Ovary (tissue), 9 donors: ENCODE measurements around the gene CRTC1. TPM values are rescaled to one million over a fixed set of nuclear protein-coding genes. Genes with fewer than 3 reads are reported as not detected.
A peak's percentile ranks its signal among the peaks of the same experiment; 100 is the strongest.

Experiments used
- DNase-seq, 5 donors: peaks; one replicate each; pipeline ENCODE4 v3.0.0-alpha.2; 2019 to 2020
- H3K27ac ChIP-seq, 2 donors: fragments of 200-600 bp; one replicate each; pipeline versions ENCODE4 v1.5.1 to v1.8.0; 2019 to 2022
- H3K27me3 ChIP-seq: fragments of 200-600 bp; one replicate; pipeline ENCODE4 v1.8.0; 2022
- H3K36me3 ChIP-seq: fragments of 200-600 bp; sonication (generic); one replicate; pipeline ENCODE4 v1.5.1; 2019
- H3K4me1 ChIP-seq: one replicate; pipeline ENCODE4 v1.8.1; 2013; ENCODE audit warnings: mild to moderate bottlenecking, moderate library complexity; ENCODE audit not compliant: insufficient read depth
- H3K4me3 ChIP-seq: fragments of 200-600 bp; sonication (generic); one replicate; pipeline ENCODE4 v1.5.1; 2017
- H3K9me3 ChIP-seq, 2 donors: fragments of 200-600 bp in 1 of 2; sonication (generic) in 1 of 2; one replicate each; pipeline versions ENCODE4 v1.5.1 to v1.8.1; 2013 to 2019; ENCODE audit warnings: mild to moderate bottlenecking in 1 of 2, moderate library complexity in 1 of 2
- EP300 ChIP-seq: sonication (generic); formaldehyde crosslinking; IDR thresholded peaks from one replicate; pipeline ENCODE4 v1.6.1; 2017; ENCODE audit warnings: antibody characterized with exemption
- POLR2A ChIP-seq: fragments of 450-650 bp; IDR thresholded peaks from one replicate; pipeline ENCODE4 v1.6.1; 2017; ENCODE audit warnings: antibody characterized with exemption, mild to moderate bottlenecking, moderate library complexity
- WGBS, 3 donors: extraction: QIAGEN DNeasy Blood & Tissue Kit in 1 of 3; methylation state at CpG; one replicate each; pipeline versions ENCODE4 v1.1.5 to v1.1.7; 2013 to 2017; 5-methylcytosine and 5-hydroxymethylcytosine counted together
- intact Hi-C, 4 donors: fragments of 100-400 bp; cut with DNase I; formaldehyde crosslinking; loops; one replicate each; pipeline versions ENCODE4 v1.11.0 to v1.15.1; 2022 to 2023
- polyA plus RNA-seq, 2 donors: library from polyadenylated mRNA; stranded (reverse); fragments of 200-250 nt in 1 of 2; fragments of 350-450 nt in 1 of 2; fragmentation: Illumina TruSeq in 1 of 2; extraction: RNeasy Lipid Tissue Mini Kit (QIAGEN cat#74804) in 1 of 2; gene quantifications; one replicate each; pipeline ENCODE4 v1.2.3, GENCODE V29; 2013 to 2014
- total RNA-seq, 7 donors: library from RNA; depleted of rRNA in 2 of 7; stranded (reverse); fragments of >200 nt in 2 of 7; fragmentation: NEBNext Ultra II Directional in 3 of 7; extraction: Animal tissue kit (Norgen Biotek cat#: 25700) in 3 of 7; gene quantifications; one replicate each; pipeline versions ENCODE4 v1.1.0 to v1.2.4, GENCODE V29; 2016 to 2023
- TF ChIP-seq, protein P1 (sequence below), 3 donors: fragments of 450-650 bp in 2 of 3; fragments of 200-600 bp in 1 of 3; IDR thresholded peaks; one replicate each; pipeline versions ENCODE4 v1.5.1 to v1.8.0; 2016 to 2022; ENCODE audit warnings: antibody characterized with exemption in 3 of 3, mild to moderate bottlenecking in 1 of 3
- donor health status: DM: no; HTN: no; CAD: no; lungs with moderate emphysema.
- donor health status: DM: no; HTN: no; CAD: no.
- donor health status: Bipolar disorder and iron deficiency.
- donor health status: DM: yes; HTN: yes; CAD: no.
- donor health status: DM: no; HTN: no; CAD: no.
- donor health status: DM: yes; HTN: yes; CAD: no.

CRTC1 gene
- total and polyA plus RNA-seq, 9 donors = 2.3 to 19.5 (median 12.9) TPM

DNA sequence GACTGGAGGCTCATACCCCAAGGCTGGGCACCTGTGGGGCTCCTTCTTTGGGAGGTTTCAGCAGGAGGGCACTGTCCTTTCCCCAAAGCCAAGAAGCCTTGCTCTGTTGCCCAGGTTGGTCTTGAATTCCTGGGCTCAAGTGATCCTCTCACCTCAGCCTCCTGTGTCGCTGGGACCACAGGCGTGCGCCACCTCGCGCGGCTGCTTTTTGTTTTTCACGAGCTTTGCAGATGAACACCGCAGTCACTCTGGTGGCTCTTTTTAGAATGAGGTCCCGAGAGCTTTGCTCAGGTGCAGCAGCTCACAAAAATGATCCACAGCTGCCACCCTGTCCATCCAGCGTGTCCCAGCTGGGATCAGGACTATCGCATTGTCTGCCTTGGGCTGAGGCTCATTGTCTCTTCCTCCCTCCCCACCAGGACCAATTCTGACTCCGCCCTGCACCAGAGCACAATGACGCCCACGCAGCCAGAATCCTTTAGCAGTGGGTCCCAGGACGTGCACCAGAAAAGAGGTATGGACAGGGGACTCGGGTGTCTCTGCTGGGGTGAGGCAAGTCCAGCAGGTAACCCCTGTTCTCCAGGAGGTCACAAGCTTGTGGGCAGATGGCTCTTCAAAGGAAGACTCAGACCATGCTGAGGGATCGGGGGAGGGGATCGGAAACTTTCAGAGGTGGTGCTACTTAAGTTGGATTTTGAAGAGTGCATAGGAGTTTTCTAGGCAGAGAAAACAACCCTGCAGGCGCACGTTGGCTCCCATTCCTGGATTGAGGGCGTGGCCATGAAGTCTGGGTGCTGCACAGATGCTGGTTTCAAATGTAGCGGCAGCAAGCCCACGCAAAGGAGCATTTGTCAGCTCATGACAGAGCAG lies 66.1 kb downstream of the CRTC1 start:
- 94 to 96% (median 94%) methylated on average over 23 of the region's 23 CpGs for WGBS, 3 donors
- Histone ChIP-seq H3K4me3 (no peak overlapping the region), H3K27me3 (no peaks in the 10 kb centered on the region), H3K36me3 (no peaks in the 10 kb centered on the region), H3K27ac (no peak overlapping the region), H3K4me1 (no peaks in the 10 kb centered on the region), H3K9me3 (no peaks in the 10 kb centered on the region)
- intact Hi-C loops = no loop called here
- DNase-seq = peak in 1 of 5 donors; percentile 17
- TF ChIP-seq EP300 (no peak), POLR2A (no peak)

DNA sequence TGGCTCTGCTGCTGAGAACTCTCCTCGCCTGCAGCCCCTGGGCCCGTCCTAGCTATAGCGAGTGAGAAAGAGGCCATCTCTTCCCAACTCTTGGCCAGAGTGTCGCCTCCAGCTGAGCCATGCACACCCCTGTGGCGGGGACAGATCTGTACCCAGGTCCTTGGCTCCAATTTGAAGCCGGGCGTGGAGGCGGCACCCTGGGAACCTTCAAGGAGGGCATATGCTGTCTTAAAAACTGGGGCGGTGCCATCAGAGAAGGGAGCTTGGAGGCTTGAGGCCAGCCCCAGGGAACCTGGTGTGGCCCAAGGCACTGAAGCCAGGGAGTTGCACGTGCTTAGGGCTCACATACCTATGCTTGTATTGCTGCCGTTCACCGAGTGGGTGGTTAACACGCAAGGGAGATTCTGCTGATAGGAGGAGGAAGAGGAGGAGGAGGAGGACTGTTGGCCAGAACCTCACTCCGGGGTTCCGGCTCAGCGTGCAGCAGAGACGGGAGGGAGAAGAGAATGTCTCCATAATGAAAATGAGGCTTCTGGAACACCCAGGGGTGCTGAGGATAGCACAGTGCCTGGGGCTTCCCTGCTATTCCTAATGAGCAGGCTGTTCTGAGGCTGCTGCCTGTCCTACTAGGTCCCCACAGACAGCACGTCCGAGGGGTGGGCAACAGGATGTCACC lies 67.0 kb downstream of the CRTC1 start:
- Histone ChIP-seq H3K9me3 (no peaks in the 10 kb centered on the region), H3K27ac (no peak overlapping the region), H3K27me3 (no peaks in the 10 kb centered on the region), H3K4me3 (no peak overlapping the region), H3K36me3 (no peaks in the 10 kb centered on the region), H3K4me1 (no peaks in the 10 kb centered on the region)
- no peak for DNase-seq
- TF ChIP-seq, protein P1, sequence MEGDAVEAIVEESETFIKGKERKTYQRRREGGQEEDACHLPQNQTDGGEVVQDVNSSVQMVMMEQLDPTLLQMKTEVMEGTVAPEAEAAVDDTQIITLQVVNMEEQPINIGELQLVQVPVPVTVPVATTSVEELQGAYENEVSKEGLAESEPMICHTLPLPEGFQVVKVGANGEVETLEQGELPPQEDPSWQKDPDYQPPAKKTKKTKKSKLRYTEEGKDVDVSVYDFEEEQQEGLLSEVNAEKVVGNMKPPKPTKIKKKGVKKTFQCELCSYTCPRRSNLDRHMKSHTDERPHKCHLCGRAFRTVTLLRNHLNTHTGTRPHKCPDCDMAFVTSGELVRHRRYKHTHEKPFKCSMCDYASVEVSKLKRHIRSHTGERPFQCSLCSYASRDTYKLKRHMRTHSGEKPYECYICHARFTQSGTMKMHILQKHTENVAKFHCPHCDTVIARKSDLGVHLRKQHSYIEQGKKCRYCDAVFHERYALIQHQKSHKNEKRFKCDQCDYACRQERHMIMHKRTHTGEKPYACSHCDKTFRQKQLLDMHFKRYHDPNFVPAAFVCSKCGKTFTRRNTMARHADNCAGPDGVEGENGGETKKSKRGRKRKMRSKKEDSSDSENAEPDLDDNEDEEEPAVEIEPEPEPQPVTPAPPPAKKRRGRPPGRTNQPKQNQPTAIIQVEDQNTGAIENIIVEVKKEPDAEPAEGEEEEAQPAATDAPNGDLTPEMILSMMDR (IDR thresholded peaks at IDR 0.05) = no peak
- TF ChIP-seq EP300 (no peak), POLR2A (no peak)
- intact Hi-C loops = no loop called here
- WGBS, 3 donors = 92 to 93% (median 93%) methylated on average over 19 of the region's 19 CpGs

DNA sequence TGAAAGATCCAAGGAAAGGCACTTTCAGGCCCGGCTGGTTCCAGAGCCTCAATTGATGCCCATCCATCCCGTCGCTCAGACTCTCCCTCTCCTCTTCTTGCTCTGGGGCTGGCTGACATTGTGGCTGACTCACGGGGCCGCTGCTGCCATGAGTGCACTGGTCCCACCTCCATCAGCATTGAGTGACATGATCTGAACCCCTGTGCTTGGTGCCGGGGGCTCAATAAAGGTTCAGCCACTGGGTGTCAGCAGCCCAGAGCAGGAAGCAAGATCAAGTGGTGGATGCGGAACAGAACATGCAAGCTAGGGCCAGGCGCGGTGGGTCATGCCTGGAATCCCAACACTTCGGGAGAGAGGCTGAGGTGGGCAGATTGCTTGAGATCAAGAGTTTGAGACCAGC lies 68.1 kb downstream of the CRTC1 start:
- 96 to 98% (median 96%) methylated on average over 10 of the region's 10 CpGs for WGBS, 3 donors
- TF ChIP-seq EP300 = no peak
- TF ChIP-seq, protein P1 (IDR thresholded peaks at IDR 0.05) = no peak
- no peak for TF ChIP-seq POLR2A
- H3K27me3 ChIP-seq = no peaks in the 10 kb centered on the region
- intact Hi-C loops = no loop called here
- no peak overlapping the region for H3K4me3 ChIP-seq
- no peaks in the 10 kb centered on the region for H3K36me3 ChIP-seq
- no peaks in the 10 kb centered on the region for H3K9me3 ChIP-seq
- no peak for DNase-seq
- no peak overlapping the region for H3K27ac ChIP-seq
- no peaks in the 10 kb centered on the region for H3K4me1 ChIP-seq

DNA sequence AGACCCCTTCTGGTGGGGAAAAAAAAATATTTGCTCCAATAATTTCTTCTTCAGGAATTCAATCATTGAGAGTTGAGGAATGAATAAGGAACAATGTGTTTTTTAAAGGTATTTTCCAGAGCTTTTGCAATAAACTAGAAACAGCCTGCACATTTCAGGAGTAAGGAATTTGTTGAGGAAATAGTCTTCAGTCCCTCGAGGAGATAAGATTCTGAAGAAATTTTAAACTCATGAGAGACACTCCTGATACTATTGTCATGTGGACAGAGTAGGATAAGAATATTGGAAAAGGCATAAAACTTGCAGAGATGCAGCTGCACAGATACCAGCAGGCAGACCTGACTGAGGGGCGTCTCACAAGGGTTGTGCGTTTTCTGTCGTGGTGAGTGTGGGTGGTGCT lies 71.0 kb downstream of the CRTC1 start:
- Histone ChIP-seq H3K27ac (no peak overlapping the region), H3K4me3 (no peak overlapping the region), H3K36me3 (no peaks in the 10 kb centered on the region), H3K9me3 (no peaks in the 10 kb centered on the region), H3K27me3 (no peaks in the 10 kb centered on the region), H3K4me1 (no peaks in the 10 kb centered on the region)
- TF ChIP-seq POLR2A (no peak), EP300 (no peak)
- TF ChIP-seq, protein P1 (IDR thresholded peaks at IDR 0.05) = no peak
- no peak for DNase-seq
- intact Hi-C loops = no loop called here
- 49 to 58% (median 57%) methylated on average over 4 of the region's 4 CpGs for WGBS, 3 donors

DNA sequence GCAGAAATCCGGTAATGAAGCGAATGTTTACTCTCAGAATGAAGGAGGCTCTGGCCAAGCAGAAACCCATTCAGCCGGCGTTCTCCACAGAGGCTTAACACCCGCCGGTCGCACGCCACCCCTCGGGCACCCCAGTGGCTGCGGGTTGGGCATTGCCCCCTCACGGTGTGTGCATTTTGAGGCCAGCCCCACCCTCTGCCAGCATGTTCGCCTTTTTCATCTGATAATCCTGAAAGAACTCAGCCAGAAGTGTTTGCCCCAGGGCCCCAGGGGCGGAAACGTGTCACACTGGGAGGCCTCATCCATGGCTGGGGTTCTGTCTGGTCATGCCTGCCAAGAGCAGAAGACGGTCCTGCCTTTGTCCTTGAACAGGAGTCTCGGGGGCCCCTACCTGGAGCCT lies 73.4 kb downstream of the CRTC1 start:
- intact Hi-C loops = no loop called here
- Histone ChIP-seq H3K4me1 (peaks cover 1% of the 10 kb centered on the region), H3K27ac (no peak overlapping the region), H3K9me3 (no peaks in the 10 kb centered on the region), H3K27me3 (no peaks in the 10 kb centered on the region), H3K36me3 (no peaks in the 10 kb centered on the region), H3K4me3 (no peak overlapping the region)
- WGBS, 3 donors = 92 to 94% (median 92%) methylated on average over 16 of the region's 16 CpGs
- DNase-seq = no peak
- TF ChIP-seq POLR2A (no peak), EP300 (no peak)
- TF ChIP-seq, protein P1 (IDR thresholded peaks at IDR 0.05) = no peak
